Body of pancreas (tissue), 4 donors: ENCODE measurements around the gene ACBD6.

Experiments
- CTCF ChIP-seq, 7 experiments: fragments of 450-650 bp in 4 of 7; fragments of 200-600 bp in 3 of 7; sonication (generic) in 3 of 7; IDR thresholded peaks; one replicate each; pipeline ENCODE4 v1.5.1; 2016 to 2019; ENCODE audit warnings: antibody characterized with exemption in 7 of 7
- POLR2A ChIP-seq, 3 donors: fragments of 450-650 bp; IDR thresholded peaks; one replicate each; pipeline ENCODE4 v1.6.1; 2016; ENCODE audit warnings: antibody characterized with exemption in 3 of 3, mild to moderate bottlenecking in 2 of 3

- TF ChIP-seq CTCF (IDR thresholded peaks at IDR 0.05) (no peak), POLR2A (IDR thresholded peaks at IDR 0.05) (no peak)
Observed at GRCh38 chr1:180247061-180247460, 255.3 kb downstream of the ACBD6 start.
